Left renal pelvis (tissue), 4 donors: Measurements from ENCODE around the gene MB21D2. TPM values are rescaled to one million over a fixed set of nuclear protein-coding genes. Genes with fewer than 3 reads are reported as not detected.

Experiments
- polyA plus RNA-seq, 4 donors: library from polyadenylated mRNA; unstranded; fragments of 120-200 nt; gene quantifications; one replicate each; pipeline ENCODE4 v1.2.1, GENCODE V29; 2013; ENCODE audit not compliant: insufficient read length in 4 of 4

The MB21D2 gene
- polyA plus RNA-seq, 4 donors: 8.1 to 17.4 (median 16.2) TPM

Other genes starting within 250 kb of the MB21D2 start
- gene FGF12, start 190.3 kb downstream of the MB21D2 start, polyA plus RNA-seq: 10 to 100 TPM in 2 of 4 donors, 1 to 10 TPM in 2; 4.6 to 12.8 (median 9.1) TPM